Fibroblast of the conjunctiva (primary cell): ENCODE results near the gene CDK18.
"Not testable (repeated sequence)": the region's sequence is repeated elsewhere in the genome, so short reads cannot be mapped to it uniquely, and the experiment has no call there.

Experiments
- DNase-seq: peaks from one replicate; pipeline ENCODE4 v3.0.0-alpha.2; 2010; ENCODE audit warnings: low read depth

Gene CDK18

DNA sequence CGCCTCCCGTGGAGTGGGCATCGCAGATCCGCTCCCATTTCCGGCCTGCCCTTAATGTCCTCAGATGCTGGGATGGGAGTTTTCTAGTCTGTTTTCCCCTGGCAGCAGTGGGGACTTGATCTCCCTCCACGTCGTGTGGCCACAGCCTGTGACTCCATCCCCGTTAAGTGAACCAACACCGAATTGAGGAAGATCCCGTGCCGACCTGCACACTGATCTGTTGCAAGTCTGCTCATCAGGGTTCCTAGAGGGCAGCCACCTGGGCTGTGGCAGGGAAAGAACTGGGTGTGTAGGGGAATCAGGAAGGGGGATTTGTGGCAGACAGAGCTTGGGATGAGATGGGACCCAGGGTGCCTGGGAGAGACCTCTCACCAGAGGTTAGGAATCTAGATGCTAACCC lies 23.3 kb upstream of the CDK18 start:
- DNase-seq, result no peak

GRCh38 chr1:205481629-205482151 lies 22.8 kb upstream of the CDK18 start:
- no peak for DNase-seq

GRCh38 chr1:205482587-205482986 lies 21.9 kb upstream of the CDK18 start:
- DNase-seq, result not testable (repeated sequence)

- DNase-seq, result no peak
These were observed 21.1 kb upstream of the CDK18 start for GRCh38 chr1:205483372-205483771.

- DNase-seq, result peak; percentile 47
These were observed 19.2 kb upstream of the CDK18 start for GRCh38 chr1:205484985-205485967.

DNA sequence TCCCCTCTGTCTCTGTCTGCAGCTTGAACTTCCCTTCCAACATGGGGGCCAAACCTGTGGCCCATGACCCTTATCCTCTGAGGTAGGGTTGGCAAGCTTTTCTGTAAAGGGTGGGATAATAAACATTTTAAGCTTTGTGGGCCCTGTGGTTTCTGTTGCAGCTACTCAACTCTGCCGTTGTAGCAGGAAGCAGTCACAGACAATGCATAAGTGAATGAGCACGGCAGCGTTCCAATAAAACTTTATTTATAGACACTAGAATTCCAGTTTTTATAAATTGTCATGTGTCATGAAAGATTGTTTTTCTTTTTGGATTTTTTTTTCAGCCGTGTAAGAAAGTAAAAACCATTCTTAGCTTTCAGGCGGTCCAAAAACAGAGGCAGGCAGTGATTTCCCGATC lies 18.2 kb upstream of the CDK18 start:
- DNase-seq, result no peak

GRCh38 chr1:205488074-205488723 lies 16.3 kb upstream of the CDK18 start:
- peak; percentile 27 for DNase-seq

DNA sequence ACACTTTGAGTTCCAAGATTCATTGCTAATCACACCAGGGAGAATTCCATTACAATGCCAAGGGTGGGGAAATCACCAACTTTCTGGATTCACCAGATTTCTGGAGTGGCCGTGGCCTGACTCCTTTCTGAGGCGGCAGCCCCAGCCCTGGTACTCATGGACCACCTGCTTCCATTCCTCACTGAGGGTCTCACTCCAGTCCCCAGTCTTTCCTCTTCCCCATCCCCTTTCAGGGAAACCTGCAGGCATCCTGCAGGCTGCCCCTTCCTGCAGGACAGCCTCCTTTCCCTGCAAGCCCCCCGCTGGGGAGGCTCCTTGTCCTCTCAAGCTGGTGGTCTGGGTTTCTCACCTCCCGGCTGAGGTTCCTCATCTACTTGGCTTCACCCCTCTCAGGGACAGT lies 12.7 kb upstream of the CDK18 start:
- DNase-seq, result no peak

DNA sequence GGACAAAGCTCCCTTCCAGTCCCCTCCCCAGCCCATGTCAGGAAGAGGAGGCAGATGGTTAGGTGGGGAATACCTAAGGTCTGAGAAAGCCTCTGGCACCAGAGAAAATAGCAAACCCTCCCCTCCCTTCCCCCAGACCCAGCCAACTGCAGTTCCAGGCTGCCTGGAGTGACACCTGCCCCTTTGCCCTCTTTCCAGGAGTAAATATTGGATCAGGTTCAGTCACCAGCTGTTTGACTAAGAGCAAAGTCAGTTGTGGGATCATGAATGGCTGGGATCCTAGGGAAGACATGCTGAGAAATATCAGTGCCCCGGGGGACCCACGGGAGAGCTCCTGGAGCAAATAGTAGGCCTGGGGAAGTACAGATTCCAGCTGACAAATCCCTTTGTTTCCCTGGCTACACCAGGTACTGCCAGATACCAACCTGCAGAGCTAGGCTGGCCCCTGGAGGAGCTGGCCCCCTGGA lies 12.2 kb upstream of the CDK18 start:
- no peak for DNase-seq

DNA sequence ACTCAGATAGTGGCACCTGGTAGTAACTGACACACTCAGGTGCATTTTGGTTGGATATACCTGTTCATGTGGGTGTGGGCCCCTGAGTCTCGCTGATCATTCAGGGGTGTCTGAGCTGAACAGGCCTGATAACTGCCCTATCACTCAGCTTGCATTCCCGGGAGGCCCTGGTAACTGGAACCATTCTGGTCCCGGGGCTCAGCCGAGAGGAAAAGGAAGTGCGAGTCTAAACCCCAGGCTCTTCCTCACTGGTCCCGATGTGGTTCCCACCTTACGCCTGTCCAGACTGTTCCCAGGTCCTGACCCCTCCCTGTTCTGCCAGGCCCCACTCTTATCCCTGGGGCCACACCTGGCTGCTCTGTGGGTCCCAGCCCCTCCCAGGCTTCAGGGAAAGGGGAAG lies 11.7 kb upstream of the CDK18 start:
- DNase-seq, result no peak

- DNase-seq, result peak; percentile 49
These were observed 11.0 kb upstream of the CDK18 start for GRCh38 chr1:205493241-205494085.

DNA sequence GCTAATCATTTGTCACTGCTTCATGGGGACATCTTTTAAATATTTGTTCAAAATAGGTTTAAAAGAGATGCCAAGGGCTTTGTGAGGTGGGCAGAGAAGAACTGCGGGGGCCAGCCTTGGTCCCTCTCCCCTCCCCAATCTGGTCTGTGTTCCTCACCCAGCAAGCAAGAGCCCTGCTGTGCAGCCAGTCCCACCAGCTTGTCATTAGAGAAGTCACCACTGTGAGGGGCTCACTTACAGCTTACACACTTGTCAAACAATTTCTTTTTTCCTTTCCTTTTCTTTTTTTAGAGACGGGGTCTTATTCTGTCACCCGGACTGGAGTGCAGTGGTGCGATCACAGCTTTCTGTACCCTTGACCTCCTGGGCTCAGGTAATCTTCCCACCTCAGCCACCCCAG lies 10.4 kb upstream of the CDK18 start:
- no peak for DNase-seq

GRCh38 chr1:205495237-205495823 lies 9.1 kb upstream of the CDK18 start:
- no peak for DNase-seq

GRCh38 chr1:205496661-205497060 lies 7.8 kb upstream of the CDK18 start:
- no peak for DNase-seq

- DNase-seq, result no peak
These were observed 7.1 kb upstream of the CDK18 start for GRCh38 chr1:205497351-205497750.

- DNase-seq, result no peak
These were observed 4.7 kb upstream of the CDK18 start for GRCh38 chr1:205499789-205500188.

- DNase-seq, result no peak
These were observed 3.9 kb upstream of the CDK18 start for GRCh38 chr1:205500240-205501233.

DNA sequence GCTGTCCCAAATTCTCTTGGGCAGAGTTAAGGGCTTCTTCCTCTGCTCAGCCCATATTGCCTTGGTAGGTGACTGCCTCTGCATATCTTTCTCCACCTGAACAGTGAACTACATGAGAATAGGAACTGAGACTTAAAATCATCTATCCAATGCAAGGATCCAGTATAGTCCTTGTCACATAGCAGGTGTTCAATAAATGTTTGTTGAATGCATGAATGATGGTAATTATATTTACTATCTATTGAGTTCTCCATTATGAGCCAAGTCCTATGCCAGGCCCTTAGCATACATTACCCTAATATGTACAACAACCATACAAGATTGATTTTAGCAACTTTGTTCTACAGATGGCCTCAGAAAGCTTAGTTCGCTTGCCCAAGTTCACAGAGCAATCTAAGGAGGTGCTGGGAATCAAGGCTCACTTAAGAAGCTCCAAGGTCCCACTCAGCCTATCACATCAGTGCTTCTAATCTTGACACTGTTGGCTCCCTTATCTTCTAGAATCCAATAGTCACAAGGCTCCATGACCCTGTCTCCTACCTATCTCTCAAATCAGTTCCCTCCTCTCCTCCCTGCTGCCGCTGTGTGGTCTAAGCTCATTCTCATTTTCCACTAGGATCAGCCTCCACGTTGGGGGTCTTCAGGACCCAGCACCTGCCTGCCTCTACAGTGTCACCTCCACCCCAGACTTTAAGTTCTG lies 2.2 kb upstream of the CDK18 start:
- DNase-seq, result no peak

- no peak for DNase-seq
These were observed 1.5 kb upstream of the CDK18 start for GRCh38 chr1:205502992-205503391.
